DND-41 (cell line): ENCODE results near the gene EMC8.

Experiments used
- ATAC-seq: fragments of 200-7000 bp; cut with Tn5 transposase; 3 replicates; pipeline ENCODE4 v1.9.1; 2021; ENCODE audit warnings: low read depth; ENCODE audit not compliant: insufficient read depth
- DNase-seq: peaks from one replicate; pipeline ENCODE4 v3.0.0-alpha.2; 2020
- H2AFZ ChIP-seq: 2 replicates; pipeline ENCODE4 v1.6.0; 2012; ENCODE audit warnings: low read depth, low read length
- H3K27ac ChIP-seq: 2 replicates; pipeline ENCODE4 v1.5.1; 2012; ENCODE audit warnings: low read length, inconsistent platforms
- H3K27me3 ChIP-seq: fragments of 200-600 bp; sonication (generic); 2 replicates; pipeline ENCODE4 v1.6.0; 2012; ENCODE audit warnings: low read length, mild to moderate bottlenecking, inconsistent platforms; ENCODE audit not compliant: insufficient read depth, poor library complexity
- H3K36me3 ChIP-seq: 2 replicates; pipeline ENCODE4 v1.5.1; 2012; ENCODE audit warnings: low read length, inconsistent platforms; ENCODE audit not compliant: insufficient read depth
- H3K4me1 ChIP-seq: 2 replicates; pipeline ENCODE4 v1.5.1; 2012; ENCODE audit warnings: mild to moderate bottlenecking, low read length; ENCODE audit not compliant: insufficient read depth
- H3K4me2 ChIP-seq: 2 replicates; pipeline ENCODE4 v1.6.0; 2012; ENCODE audit warnings: mild to moderate bottlenecking, moderate library complexity, low read length, inconsistent platforms; ENCODE audit not compliant: insufficient read depth
- H3K4me3 ChIP-seq, 2 experiments: fragments of 200-600 bp in 1 of 2; shearing (Covaris generic) in 1 of 2; 2 replicates each; pipeline ENCODE4 v1.5.1; 2012 to 2016; ENCODE audit warnings: inconsistent platforms in 2 of 2, low read length in 2 of 2, mild to moderate bottlenecking in 2 of 2, low read depth in 1 of 2, moderate library complexity in 1 of 2
- H3K79me2 ChIP-seq: 2 replicates; pipeline ENCODE4 v1.6.0; 2012; ENCODE audit warnings: low read length, inconsistent platforms; ENCODE audit not compliant: insufficient read depth
- H3K9ac ChIP-seq: 2 replicates; pipeline ENCODE4 v1.6.0; 2012; ENCODE audit warnings: low read depth, mild to moderate bottlenecking, inconsistent platforms, low read length, moderate library complexity
- H3K9me3 ChIP-seq: 2 replicates; pipeline ENCODE4 v1.5.1; 2012; ENCODE audit warnings: low read length, moderate library complexity, mild to moderate bottlenecking, inconsistent platforms; ENCODE audit not compliant: insufficient read depth, severe bottlenecking
- H4K20me1 ChIP-seq: 2 replicates; pipeline ENCODE4 v1.6.0; 2012; ENCODE audit warnings: low read length; ENCODE audit not compliant: insufficient read depth
- EZH2 ChIP-seq: IDR thresholded peaks from 3 replicates; pipeline ENCODE4 v1.6.1; 2012; ENCODE audit warnings: borderline replicate concordance, low read depth, mild to moderate bottlenecking, moderate library complexity, low read length, inconsistent platforms; ENCODE audit not compliant: severe bottlenecking
- TF ChIP-seq, protein P1 (sequence below): IDR thresholded peaks from 2 replicates; pipeline ENCODE4 v1.5.1; 2012; ENCODE audit warnings: borderline replicate concordance, low read length, moderate library complexity, mild to moderate bottlenecking; ENCODE audit not compliant: poor library complexity, severe bottlenecking; ENCODE audit errors: extremely low read depth

EMC8 gene

DNA sequence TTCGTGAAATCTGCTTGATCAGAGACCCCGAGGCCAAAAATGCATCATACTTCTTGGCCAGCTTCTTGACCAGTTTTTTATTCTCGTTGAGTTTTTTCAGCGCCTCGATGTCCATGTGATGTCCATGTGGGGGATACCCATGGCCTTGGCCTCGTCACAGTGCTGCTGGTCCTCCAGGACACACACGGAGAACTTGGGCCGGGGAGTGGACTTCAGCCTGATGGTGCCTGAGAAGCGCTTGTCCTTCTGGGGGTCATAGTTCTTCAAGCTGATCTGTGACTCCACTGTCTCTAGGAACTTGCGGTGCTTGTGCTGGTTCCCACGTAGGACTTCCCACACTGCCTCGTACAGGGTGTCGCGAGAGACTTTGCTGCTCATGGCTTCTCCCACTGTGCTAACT lies 16.8 kb upstream of the EMC8 start:
- Histone ChIP-seq H4K20me1 (no peaks in the 10 kb centered on the region), H3K36me3 (no peaks in the 10 kb centered on the region), H2AFZ (no peak overlapping the region), H3K9ac (no peak overlapping the region), H3K9me3 (no peaks in the 10 kb centered on the region), H3K4me1 (no peaks in the 10 kb centered on the region), H3K79me2 (no peaks in the 10 kb centered on the region), H3K27ac (no peak overlapping the region), H3K4me3 (no peak overlapping the region), H3K27me3 (peaks cover 6% of the 10 kb centered on the region), H3K4me2 (no peak overlapping the region)
- TF ChIP-seq, protein P1, sequence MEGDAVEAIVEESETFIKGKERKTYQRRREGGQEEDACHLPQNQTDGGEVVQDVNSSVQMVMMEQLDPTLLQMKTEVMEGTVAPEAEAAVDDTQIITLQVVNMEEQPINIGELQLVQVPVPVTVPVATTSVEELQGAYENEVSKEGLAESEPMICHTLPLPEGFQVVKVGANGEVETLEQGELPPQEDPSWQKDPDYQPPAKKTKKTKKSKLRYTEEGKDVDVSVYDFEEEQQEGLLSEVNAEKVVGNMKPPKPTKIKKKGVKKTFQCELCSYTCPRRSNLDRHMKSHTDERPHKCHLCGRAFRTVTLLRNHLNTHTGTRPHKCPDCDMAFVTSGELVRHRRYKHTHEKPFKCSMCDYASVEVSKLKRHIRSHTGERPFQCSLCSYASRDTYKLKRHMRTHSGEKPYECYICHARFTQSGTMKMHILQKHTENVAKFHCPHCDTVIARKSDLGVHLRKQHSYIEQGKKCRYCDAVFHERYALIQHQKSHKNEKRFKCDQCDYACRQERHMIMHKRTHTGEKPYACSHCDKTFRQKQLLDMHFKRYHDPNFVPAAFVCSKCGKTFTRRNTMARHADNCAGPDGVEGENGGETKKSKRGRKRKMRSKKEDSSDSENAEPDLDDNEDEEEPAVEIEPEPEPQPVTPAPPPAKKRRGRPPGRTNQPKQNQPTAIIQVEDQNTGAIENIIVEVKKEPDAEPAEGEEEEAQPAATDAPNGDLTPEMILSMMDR = no peak
- no peak for TF ChIP-seq EZH2
- DNase-seq = no peak
- no peak for ATAC-seq

DNA sequence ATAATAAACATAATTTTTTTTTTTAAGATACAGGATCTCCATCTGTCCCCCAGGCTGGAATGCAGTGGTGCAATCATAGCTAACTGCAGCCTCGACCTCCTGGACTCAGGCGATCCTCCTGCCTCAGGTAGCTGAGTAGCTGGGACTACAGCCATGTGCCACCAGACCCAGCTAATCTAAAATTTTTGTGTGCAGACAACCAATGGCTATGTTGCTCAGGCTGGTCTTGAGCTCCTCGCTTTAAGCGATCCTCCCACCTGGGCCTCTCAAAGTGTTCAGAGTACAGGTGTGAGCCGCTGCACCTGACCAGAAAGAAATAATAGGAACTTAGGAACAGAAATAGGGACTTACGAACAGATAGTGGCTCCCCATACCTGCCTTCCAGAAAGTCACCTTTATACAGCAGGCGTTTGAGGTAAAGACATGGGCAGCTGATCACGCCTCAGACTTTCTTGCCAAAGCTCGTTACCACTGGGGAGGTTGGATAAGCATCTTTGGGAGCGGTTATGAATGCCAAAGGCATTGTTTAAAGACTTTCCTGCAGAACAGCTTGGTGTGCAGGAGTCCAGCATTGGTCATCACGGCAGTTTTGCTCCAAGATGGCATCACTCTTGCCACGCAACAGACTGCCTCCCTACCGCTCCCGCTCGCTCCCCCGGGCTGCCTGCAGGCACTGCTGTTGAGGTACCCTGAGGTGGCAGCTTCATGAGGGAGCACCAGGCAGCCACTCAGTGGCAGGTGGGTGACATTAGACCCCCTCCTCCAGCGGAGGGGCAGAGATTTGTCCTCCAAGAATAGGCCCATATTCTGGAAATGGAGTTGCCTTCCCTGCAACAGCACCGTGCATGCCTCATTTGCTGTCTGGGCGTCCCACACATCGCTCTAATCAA lies 13.7 kb upstream of the EMC8 start:
- H3K27me3 ChIP-seq = peaks cover 6% of the 10 kb centered on the region
- H3K27ac ChIP-seq = no peak overlapping the region
- no peak overlapping the region for H3K4me3 ChIP-seq
- TF ChIP-seq, protein P1 = no peak
- TF ChIP-seq EZH2 = no peak
- no peak overlapping the region for H3K4me2 ChIP-seq
- H3K36me3 ChIP-seq = no peaks in the 10 kb centered on the region
- no peak overlapping the region for H2AFZ ChIP-seq
- H3K9ac ChIP-seq = no peak overlapping the region
- no peaks in the 10 kb centered on the region for H3K79me2 ChIP-seq
- DNase-seq = no peak
- H3K4me1 ChIP-seq = no peaks in the 10 kb centered on the region
- H3K9me3 ChIP-seq = no peaks in the 10 kb centered on the region
- ATAC-seq = no peak
- no peaks in the 10 kb centered on the region for H4K20me1 ChIP-seq

DNA sequence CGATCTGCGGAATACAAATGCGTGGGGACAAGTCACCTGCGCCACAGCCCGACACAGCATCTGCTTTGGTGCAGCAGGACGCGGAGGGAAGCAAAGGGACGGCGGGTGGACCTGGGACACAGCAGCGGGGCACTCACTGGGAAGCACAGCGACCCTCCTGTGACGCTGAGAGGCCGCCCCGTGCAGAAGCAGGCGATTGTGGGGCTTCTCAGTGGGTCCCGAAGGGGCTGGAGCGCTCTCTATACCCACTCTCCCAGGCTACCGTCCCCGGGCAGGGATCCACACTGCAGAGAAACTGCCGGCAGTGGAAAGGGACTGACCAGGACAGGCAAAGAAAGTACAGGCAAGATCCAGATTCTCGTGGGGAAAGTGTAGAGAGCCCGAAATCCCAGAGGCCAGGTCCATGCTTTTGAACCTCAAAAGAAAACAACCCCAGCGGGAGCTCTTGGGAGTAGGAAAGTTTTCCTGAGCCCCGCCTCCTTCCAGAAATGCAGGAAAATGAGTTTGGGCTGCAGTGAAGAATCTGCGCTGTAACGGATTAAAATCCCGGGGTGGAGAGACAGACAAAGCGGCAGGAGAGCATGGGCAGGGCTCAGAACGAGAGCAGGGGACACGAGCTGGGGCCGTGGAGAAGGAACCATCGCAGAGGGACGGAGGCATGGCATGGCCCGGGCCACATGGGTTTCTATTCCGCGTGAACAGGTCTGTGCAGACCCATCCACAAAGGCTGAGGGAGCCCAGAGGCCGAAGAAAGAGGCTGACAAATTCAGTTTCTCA lies 12.9 kb upstream of the EMC8 start:
- Histone ChIP-seq H3K4me3 (no peak overlapping the region), H3K9ac (no peak overlapping the region), H3K4me1 (no peaks in the 10 kb centered on the region), H4K20me1 (no peaks in the 10 kb centered on the region), H3K4me2 (no peak overlapping the region), H3K27me3 (peaks cover 6% of the 10 kb centered on the region), H3K79me2 (no peaks in the 10 kb centered on the region), H2AFZ (no peak overlapping the region), H3K36me3 (0 out of 2 replicates have a peak, but pooled peaks cover 2% of the 10 kb centered on the region), H3K27ac (no peak overlapping the region), H3K9me3 (no peaks in the 10 kb centered on the region)
- DNase-seq (no peak), ATAC-seq (no peak)
- no peak for TF ChIP-seq EZH2

DNA sequence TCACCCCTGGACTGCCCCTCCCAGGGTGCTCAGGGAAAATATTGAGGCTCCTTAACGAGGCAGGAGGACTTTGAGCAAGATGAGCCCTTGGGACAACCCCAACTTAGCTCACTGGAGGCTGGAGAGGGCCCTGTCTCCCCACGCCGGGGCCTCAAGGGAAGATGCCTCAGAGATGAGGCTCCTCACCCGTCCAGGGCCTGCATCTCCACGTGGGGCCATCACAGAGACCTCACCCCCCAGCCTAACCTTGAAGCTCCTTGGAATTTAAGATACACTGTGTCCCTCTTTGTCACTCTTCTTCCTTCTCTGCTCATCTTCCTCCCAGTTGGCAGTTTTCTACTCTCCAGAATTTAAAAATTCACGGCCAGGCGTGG lies 11.4 kb upstream of the EMC8 start:
- Histone ChIP-seq H4K20me1 (peaks cover 2% of the 10 kb centered on the region; the same call in 1 of the 2 replicates), H3K79me2 (no peaks in the 10 kb centered on the region)
- no peak for ATAC-seq

More for the DNA sequence above, 11.4 kb upstream of the EMC8 start:
- peaks cover 17% of the 10 kb centered on the region for H3K36me3 ChIP-seq
- no peak overlapping the region for H3K4me2 ChIP-seq
- no peaks in the 10 kb centered on the region for H3K4me1 ChIP-seq
- DNase-seq = no peak
- H2AFZ ChIP-seq = no peak overlapping the region
- H3K9ac ChIP-seq = no peak overlapping the region
- TF ChIP-seq EZH2 = no peak
- TF ChIP-seq, protein P1 = no peak
- H3K9me3 ChIP-seq = no peaks in the 10 kb centered on the region
- H3K4me3 ChIP-seq = no peak overlapping the region
- no peak overlapping the region for H3K27ac ChIP-seq
- peaks cover 6% of the 10 kb centered on the region for H3K27me3 ChIP-seq
